NB4 (cell line): ENCODE measurements around the gene NFKBIE.

Source experiments
- POLR2A ChIP-seq: IDR thresholded peaks from 2 replicates; pipeline ENCODE4 v1.6.1; 2011; ENCODE audit warnings: mild to moderate bottlenecking; ENCODE audit not compliant: insufficient read length; ENCODE audit errors: extremely low read depth
- TF ChIP-seq, protein P1 (sequence below): IDR thresholded peaks from one replicate; pipeline ENCODE4 v1.5.1; 2012; ENCODE audit warnings: low read depth, low read length
- TF ChIP-seq, protein P2 (sequence below): IDR thresholded peaks from 2 replicates; pipeline ENCODE4 v1.6.1; 2011; ENCODE audit warnings: low read depth, low read length

DNA sequence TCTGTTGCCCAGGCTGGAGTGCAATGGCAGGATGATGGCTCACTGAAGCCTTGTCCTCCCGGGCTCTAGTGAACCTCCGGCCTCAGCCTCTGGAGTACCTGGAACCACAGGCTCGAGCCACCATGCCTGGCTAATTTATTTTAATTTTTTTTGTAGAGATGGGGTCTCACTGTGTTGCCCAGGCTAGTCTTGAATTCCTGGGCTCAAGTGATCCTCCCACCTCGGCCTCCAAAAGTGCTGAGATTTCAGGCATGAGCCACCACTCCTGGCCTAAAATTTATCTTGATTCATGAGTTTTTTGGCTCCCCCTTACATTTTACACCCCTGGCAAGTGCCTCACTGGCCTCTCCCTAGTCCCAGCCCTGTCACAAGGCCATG lies 44.4 kb downstream of the NFKBIE start:
- no peak for TF ChIP-seq POLR2A
- TF ChIP-seq, protein P1, sequence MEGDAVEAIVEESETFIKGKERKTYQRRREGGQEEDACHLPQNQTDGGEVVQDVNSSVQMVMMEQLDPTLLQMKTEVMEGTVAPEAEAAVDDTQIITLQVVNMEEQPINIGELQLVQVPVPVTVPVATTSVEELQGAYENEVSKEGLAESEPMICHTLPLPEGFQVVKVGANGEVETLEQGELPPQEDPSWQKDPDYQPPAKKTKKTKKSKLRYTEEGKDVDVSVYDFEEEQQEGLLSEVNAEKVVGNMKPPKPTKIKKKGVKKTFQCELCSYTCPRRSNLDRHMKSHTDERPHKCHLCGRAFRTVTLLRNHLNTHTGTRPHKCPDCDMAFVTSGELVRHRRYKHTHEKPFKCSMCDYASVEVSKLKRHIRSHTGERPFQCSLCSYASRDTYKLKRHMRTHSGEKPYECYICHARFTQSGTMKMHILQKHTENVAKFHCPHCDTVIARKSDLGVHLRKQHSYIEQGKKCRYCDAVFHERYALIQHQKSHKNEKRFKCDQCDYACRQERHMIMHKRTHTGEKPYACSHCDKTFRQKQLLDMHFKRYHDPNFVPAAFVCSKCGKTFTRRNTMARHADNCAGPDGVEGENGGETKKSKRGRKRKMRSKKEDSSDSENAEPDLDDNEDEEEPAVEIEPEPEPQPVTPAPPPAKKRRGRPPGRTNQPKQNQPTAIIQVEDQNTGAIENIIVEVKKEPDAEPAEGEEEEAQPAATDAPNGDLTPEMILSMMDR = no peak
- TF ChIP-seq, protein P2, sequence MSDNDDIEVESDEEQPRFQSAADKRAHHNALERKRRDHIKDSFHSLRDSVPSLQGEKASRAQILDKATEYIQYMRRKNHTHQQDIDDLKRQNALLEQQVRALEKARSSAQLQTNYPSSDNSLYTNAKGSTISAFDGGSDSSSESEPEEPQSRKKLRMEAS = no peak
